Fibroblast of skin of left quadriceps (primary cell): Measurements from ENCODE around the gene SPATC1L.

Source experiments
- DNase-seq, 2 experiments: peaks; one replicate each; pipeline ENCODE4 v3.0.0-alpha.2; 2013; ENCODE audit warnings: low read depth in 2 of 2

Gene SPATC1L

GRCh38 chr21:46120301-46121285 lies 63.7 kb downstream of the SPATC1L start:
- no peak for DNase-seq

- no peak for DNase-seq
Measured at GRCh38 chr21:46119637-46120271, 64.5 kb downstream of the SPATC1L start.

- no peak for DNase-seq
Measured at GRCh38 chr21:46119144-46119636, 65.1 kb downstream of the SPATC1L start.

GRCh38 chr21:46118316-46119143 lies 65.7 kb downstream of the SPATC1L start:
- DNase-seq = no peak

GRCh38 chr21:46117586-46118315 lies 66.5 kb downstream of the SPATC1L start:
- no peak for DNase-seq

GRCh38 chr21:46116776-46117585 lies 67.3 kb downstream of the SPATC1L start:
- no peak for DNase-seq

GRCh38 chr21:46116189-46116775 lies 68.0 kb downstream of the SPATC1L start:
- DNase-seq = no peak

- DNase-seq = no peak
Measured at GRCh38 chr21:46115441-46116188, 68.6 kb downstream of the SPATC1L start.

GRCh38 chr21:46114963-46115362 lies 69.3 kb downstream of the SPATC1L start:
- no peak for DNase-seq

- DNase-seq = no peak
Measured at GRCh38 chr21:46113497-46114176, 70.6 kb downstream of the SPATC1L start.

GRCh38 chr21:46112725-46113215 lies 71.5 kb downstream of the SPATC1L start:
- DNase-seq = no peak

- DNase-seq = no peak
Measured at GRCh38 chr21:46111857-46112724, 72.2 kb downstream of the SPATC1L start.

GRCh38 chr21:46111193-46111571 lies 73.1 kb downstream of the SPATC1L start:
- DNase-seq = no peak
